Mammary epithelial cell (primary cell): ENCODE data around the gene LPGAT1.

ENCODE experiments used
- CTCF ChIP-seq, 2 donors: IDR thresholded peaks in 1 of 2; conservative IDR thresholded peaks in 1 of 2; 2 replicates each; pipeline ENCODE4 v1.5.1; 2011 to 2012; ENCODE audit warnings: inconsistent platforms in 2 of 2, low read length in 2 of 2, mild to moderate bottlenecking in 2 of 2, control low read depth in 1 of 2, low read depth in 1 of 2; ENCODE audit not compliant: insufficient read depth in 1 of 2; ENCODE audit errors: extremely low read depth in 1 of 2
- EZH2 ChIP-seq: IDR thresholded peaks from 2 replicates; pipeline ENCODE4 v1.6.1; 2012; ENCODE audit warnings: low read length, inconsistent platforms, borderline replicate concordance

- TF ChIP-seq CTCF (conservative IDR thresholded peaks at IDR 0.05 in 1 of 2, IDR thresholded peaks at IDR 0.05 in 1 of 2; ENCODE audit: extremely low read depth in 1 of 2, insufficient read depth in 1 of 2, low read depth in 1 of 2, low read length in 2 of 2) (no peak), EZH2 (no peak)
Observed at GRCh38 chr1:211865180-211865579, 34.6 kb upstream of the LPGAT1 start.
